Stimulated activated CD4-positive, alpha-beta T cell treated with anti-CD3 and anti-CD28 coated beads, Interleukin-12 subunit alpha, Interleukin-12 subunit beta, amount 100 ng/mL, for 24 hours (primary cell): Measurements from ENCODE around the gene PEX10.
"Not testable (repeated sequence)": the region's sequence is repeated elsewhere in the genome, so short reads cannot be mapped to it uniquely, and the experiment has no call there.

Experiments used
- DNase-seq, 2 experiments: peaks; one replicate each; pipeline ENCODE4 v3.0.0-alpha.2; 2020; ENCODE audit warnings: low read depth in 2 of 2

PEX10 gene

DNA sequence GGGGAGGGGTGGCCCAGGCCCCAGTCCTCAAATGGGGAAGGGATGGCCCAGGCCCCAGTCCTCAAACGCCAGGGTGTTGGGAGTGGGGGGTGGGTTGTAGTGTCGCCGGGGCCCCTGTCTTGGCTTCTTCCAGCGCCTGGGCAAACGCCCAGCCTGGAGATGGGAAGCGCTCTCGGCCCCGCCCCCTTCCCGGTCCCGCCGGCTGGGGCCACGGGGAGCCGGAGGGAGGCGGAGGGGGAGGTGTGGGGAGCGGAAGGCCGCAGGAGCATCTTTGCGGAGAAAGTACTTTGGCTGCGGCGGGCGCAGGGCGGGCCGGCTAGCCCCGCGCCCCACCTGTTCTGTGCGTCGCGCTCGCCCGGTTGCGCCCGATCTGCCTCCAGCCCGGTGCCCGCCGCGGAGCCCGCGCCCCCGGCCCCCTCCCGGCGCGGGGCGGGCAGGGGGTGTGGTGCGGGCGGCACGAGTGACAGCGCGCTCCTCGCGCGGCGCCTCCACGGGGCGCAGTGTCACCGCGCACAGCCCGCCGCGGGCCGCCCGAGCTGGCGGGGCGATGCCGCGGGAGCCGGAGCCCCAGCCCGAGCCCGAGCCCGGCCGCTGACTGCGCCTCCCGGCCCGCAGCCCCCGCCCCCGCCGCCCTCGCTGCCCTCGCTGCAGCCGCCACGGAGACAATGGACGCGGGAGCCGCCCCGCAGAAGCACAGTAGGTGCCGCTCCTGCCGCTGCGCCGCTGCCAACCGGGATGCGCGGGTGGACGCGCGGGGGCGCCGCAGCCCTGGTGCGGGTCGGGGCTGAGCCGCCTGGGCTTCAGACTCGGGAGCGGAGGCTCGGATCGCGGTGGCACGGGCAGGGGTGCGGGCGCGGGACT is 31.1 kb upstream of the PEX10 start:
- no peak for DNase-seq

DNA sequence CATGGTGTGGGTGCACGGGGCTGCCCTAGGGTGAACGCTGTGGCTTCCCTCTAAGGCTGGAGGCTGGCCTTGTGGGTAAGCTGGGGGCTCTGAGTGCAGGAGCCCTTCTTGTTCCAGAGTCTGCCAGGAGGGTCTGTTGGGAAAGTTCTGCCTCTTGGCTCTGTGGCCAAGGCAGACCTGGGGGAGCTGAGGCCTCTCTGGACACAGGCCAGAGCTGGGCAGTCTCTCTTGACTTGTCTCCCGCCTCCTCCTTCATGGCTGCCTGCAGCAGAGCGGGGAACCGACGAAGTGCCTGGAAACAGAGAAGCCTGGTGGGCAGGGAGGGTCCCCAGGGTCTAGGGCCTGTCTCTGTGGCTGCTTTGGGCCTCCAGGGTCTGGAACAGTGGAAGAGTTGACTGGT is 30.3 kb upstream of the PEX10 start:
- no peak for DNase-seq

- DNase-seq, result no peak
These were observed 29.4 kb upstream of the PEX10 start for GRCh38 chr1:2441746-2442145.

- DNase-seq, result not testable (repeated sequence)
These were observed 28.0 kb upstream of the PEX10 start for GRCh38 chr1:2440346-2440745.

DNA sequence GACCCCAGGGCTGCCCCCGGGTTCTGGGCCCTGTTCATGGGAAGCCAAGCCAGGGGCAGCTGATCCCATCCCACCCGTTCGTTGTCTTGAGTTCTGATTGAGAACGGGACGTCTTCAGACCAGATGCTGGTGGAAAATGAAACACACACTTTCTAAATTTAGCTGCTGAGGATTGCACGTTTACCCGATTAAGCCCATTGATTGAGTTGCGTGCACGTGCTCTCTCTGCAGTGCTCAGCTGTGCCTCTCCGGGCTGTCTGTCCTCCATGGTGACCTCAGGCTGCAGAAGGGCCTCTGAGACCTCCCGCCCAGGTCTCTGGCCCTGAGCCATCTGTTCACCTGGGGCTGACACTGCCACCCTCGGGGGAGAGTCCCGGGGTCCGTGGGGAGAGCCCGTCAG is 27.0 kb upstream of the PEX10 start:
- no peak for DNase-seq

GRCh38 chr1:2438641-2439040 is 26.3 kb upstream of the PEX10 start:
- no peak for DNase-seq

DNA sequence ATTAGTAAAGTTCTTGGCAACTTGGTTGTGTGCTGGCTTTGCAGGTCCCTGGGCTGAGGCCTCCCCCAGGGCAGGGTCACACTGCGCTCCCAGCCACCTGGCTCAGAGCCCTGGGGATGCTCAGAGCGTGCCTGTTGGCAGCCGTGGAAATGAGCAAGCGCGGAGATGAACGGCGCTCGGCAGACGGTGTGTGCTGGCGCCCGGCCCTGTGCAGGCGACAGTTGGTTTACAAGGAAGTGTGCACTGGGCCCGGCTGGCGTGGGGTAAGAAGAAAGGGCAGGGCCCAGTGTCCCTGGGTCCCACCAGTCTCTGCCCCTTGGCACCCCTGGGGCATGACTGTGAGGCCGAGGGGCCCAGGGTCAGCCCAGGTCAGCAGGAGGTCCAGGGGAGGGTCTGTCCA is 25.7 kb upstream of the PEX10 start:
- no peak for DNase-seq

- no peak for DNase-seq
These were observed 25.3 kb upstream of the PEX10 start for GRCh38 chr1:2437617-2438016.

DNA sequence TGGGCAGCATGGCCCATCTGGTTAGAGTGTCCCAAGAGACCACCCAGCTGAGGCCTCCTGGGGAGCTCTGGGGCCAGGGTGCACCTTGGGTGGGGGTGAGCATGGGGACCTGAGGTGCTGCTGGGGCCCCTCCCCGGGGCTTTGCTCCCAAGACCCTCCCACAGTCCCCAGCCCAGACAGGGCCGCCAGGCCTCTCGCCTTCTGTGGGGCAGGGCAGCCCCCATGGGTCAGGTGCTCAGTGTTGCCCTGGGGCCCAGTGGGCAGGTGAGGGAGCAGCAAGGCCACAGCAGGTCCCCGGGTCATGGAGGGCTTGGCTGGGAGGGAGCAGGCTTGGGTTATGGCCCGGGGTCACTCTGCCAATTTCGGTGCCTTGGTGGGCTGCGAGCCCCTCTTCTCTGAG is 24.5 kb upstream of the PEX10 start:
- DNase-seq, result no peak

GRCh38 chr1:2435746-2436355 is 23.5 kb upstream of the PEX10 start:
- DNase-seq, result no peak

DNA sequence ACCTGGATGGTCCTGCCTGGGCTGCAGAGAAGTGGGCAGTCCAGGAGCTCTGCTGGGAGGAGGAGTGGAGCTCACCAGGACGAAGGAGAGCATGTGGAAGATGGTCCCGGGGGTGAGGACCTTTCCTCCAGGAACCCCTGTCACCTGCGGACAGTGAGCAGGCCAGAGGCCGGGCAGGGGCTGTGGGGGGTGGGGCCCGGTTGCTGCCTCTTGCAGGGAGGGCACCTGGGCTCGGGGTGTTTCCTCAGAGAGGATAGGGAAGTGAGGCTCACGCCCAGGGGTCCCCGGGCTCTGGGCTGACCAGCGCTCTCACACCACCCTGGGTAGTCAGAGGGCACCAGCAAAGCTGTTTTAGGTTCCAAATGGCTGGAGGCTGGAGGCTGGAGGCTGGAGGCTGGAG is 22.7 kb upstream of the PEX10 start:
- DNase-seq, result no peak

DNA sequence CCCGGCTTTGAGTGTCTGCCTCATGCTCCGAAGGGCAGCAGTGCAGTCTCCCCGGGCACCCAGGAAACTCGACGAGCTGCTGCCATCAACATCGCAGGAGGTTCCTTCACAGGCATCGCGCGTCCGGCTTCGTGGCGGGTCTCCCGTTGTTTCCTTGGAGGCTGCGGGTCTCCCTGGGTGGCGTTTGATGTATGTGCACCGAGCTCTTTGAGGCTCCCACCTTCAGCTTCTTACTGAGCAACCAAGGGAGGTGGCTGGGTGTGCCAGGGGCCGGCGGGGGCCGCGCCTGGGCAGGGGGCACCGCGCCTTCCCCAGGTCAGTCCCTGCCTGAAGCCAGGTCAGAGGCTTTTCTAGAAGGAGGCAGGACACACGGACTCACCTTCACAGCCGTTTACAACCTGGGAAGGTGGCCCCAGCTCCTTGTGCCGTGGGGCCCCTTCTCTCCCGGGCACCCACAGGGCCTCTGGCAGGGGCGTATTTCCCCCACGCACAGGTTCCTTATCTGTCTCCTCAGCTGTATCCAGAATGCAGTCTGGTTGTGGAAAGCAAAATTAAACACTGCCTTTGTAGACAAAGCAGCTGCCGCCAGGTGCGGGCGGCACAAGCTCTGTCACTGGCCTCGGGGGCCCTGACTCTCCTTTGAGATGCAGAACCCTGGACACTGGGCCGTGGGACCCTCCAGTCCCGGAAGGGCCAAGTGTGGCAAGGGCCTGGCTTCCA is 21.7 kb upstream of the PEX10 start:
- DNase-seq, result no peak

GRCh38 chr1:2433196-2433595 is 20.8 kb upstream of the PEX10 start:
- DNase-seq, result no peak

DNA sequence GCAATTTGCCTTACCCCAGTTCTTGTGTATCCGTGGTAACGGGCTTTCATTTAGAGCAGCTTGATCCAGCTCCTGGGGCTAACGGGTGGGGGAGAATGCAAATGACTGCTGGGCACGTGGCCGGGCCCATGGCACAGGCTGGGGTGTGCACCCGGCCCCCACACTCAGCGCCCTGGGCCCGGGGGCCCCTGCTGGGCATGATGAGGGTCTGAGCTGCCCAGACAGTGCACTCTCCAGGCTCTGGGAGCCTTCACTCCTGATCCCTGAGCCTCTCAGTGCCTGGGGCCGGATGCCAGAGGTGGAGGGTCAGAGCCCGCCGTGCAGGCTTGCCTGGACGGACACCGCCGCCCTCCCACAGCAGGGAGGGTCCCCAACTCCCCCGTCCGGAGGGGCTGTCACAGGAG is 20.1 kb upstream of the PEX10 start:
- DNase-seq, result no peak

- no peak for DNase-seq
These were observed 19.2 kb upstream of the PEX10 start for GRCh38 chr1:2431518-2431917.

DNA sequence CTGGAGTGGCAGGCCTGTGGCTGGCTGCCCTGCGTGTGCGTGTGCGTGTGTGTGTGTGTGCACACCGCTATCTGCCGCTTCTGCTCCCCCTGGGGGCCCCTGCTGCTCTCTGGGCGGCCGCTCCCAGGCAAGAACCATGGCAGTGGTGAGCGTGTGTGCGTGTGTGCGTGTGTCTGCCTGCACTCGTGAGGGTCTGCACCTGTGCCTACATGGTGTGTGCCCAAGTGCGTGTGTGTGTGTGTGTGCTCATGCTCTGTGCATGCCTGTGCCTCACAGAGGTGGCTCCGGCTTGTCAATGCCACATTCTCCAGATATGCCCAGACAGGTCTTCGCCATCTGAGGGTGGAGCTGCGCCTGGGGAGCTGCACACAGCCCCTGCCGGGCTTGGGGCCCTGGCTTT is 18.7 kb upstream of the PEX10 start:
- no peak for DNase-seq

- no peak for DNase-seq
These were observed 18.2 kb upstream of the PEX10 start for GRCh38 chr1:2430592-2430973.

DNA sequence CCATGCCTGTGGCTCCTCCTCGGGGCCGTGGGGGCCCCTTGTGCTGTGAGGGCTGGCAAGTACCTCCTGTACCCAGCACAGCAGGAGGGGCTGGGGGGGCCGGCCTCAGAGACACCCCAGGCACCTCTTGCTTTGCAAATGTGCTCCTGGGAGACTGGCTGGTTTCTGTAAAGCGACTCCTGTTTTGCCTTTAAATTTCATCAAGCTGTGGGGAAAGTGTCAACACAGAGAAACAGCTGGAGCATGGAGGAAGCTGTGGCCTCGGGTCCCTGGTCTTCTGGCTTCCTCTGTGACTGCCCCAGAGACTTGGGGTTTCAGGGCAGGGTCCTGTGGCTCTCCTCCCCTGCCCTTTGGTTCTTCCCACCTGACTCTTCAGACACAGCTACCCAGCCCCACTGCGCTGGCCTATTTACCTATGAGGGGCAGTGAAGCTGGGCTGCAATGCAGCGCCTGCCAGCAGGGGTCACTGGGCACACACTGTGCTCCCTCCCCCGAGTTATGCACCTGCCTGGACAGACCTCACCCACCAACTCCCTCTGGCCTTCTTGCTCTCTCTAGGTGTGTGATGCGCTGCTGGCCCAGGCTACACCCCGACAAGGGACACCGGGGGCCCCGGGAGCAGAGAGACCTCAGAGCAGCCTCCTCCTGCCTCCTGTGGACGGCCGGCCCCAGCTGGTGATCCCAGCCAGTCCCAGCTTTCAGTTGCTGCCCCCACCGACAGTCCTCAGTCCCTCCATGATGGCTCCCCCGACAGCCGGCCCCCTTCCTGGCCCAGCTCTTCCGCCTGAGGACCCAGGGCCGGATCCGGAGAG is 17.6 kb upstream of the PEX10 start:
- no peak for DNase-seq

GRCh38 chr1:2428490-2428889 is 16.1 kb upstream of the PEX10 start:
- DNase-seq, result no peak

DNA sequence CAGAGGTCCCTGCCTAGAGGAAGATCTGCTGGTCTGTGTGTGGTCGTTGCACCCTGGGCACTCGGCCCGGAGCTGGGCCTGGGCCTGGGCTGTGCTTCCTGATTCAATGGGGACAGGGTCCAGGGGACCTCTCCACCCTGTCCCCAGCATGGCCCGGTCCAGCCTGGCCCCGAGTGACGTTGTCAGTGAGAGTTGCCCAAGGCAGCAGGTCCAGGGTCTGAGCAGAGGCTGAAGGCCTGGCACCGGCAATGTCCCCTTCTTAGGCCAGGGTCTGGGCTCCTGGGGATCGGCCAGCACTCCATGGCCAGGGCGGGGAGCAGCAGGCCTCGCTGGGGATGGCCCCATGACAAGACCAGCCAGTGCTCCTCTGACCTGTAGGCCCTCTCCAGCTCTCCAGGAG is 15.6 kb upstream of the PEX10 start:
- DNase-seq, result no peak

- DNase-seq, result no peak
These were observed 14.7 kb upstream of the PEX10 start for GRCh38 chr1:2427051-2427450.

- no peak for DNase-seq
These were observed 14.2 kb upstream of the PEX10 start for GRCh38 chr1:2426540-2426939.
